HAP-1 (cell line): ENCODE data around the gene MTERF4.
"Not testable (repeated sequence)": the region's sequence is repeated elsewhere in the genome, so short reads cannot be mapped to it uniquely, and the experiment has no call there.

Experiments used
- DNase-seq, 2 experiments: peaks; one replicate each; pipeline ENCODE4 v3.0.0-alpha.2; 2016 to 2020; ENCODE audit warnings: low spot score in 2 of 2
- H3K27me3 ChIP-seq: fragments of 250-450 bp; sonication (Bioruptor Pico); 2 replicates; pipeline ENCODE4 v1.5.1; 2020; ENCODE audit warnings: low read depth, mild to moderate bottlenecking, moderate library complexity
- H3K36me3 ChIP-seq: fragments of 250-450 bp; sonication (Bioruptor Pico); replicated peaks from 2 replicates; pipeline ENCODE4 v1.5.1; 2020; ENCODE audit warnings: mild to moderate bottlenecking
- H3K4me1 ChIP-seq: fragments of 250-450 bp; sonication (Bioruptor Pico); 2 replicates; pipeline ENCODE4 v1.5.1; 2020; ENCODE audit warnings: mild to moderate bottlenecking
- H3K4me3 ChIP-seq: fragments of 250-450 bp; sonication (Bioruptor Pico); 2 replicates; pipeline ENCODE4 v1.5.1; 2020; ENCODE audit warnings: mild to moderate bottlenecking, moderate library complexity
- H3K9me3 ChIP-seq: fragments of 250-450 bp; sonication (Bioruptor Pico); 2 replicates; pipeline ENCODE4 v1.5.1; 2020; ENCODE audit warnings: mild to moderate bottlenecking, moderate library complexity
- in situ Hi-C: fragments of 300-500 bp; cut with MboI; formaldehyde crosslinking; loops from 3 replicates; pipeline ENCODE4 v1.14.3; 2020; ENCODE audit warnings: low sequenced_read_pairs, inconsistent platforms, mixed read lengths

The MTERF4 gene

DNA sequence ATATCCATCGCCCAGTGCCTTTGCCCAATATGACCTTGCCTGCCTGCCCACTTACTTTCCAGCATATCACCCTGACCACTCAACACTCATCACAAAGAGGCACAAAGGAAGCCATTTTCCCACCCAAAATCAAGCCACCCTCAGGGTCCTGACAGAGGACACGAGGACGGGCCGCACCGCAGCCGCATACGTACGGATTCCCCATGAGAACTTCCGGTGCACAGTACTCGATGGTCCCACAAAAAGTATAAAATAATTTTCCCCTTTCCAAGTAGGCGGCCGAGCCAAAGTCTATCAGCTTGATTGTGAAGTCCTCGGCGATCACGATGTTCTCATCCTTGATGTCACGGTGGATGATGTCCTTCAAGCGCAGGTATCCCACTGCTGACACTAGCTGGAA, 10.0 kb upstream of the MTERF4 start:
- Histone ChIP-seq H3K27me3 (no peaks in the 10 kb centered on the region), H3K4me1 (no peaks in the 10 kb centered on the region), H3K36me3 (peaks cover 34% of the 10 kb centered on the region), H3K9me3 (no peaks in the 10 kb centered on the region), H3K4me3 (no peak overlapping the region)
- DNase-seq: no peak
- in situ Hi-C loops: no loop called here

DNA sequence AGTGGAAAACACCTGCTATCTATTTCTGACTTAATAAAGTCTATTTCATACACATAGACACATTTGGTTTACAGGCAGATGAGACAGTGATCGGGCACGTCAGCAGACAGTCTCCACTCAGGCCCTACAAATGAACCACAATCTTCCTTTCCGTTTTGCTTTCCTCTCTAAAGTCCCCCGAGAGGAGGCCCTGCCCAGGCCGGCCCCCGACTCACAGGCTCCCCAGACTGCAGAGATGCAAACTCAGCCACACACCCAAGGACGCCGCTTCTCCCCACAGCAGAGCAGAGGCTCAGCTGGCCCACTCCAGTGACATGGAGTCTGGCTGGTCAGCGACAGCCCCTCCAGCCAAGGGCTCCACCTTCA, 9.3 kb upstream of the MTERF4 start:
- DNase-seq: no peak
- no peak overlapping the region for H3K4me3 ChIP-seq
- in situ Hi-C loops: no loop called here
- no peaks in the 10 kb centered on the region for H3K27me3 ChIP-seq
- H3K36me3 ChIP-seq: peaks cover 30% of the 10 kb centered on the region
- H3K9me3 ChIP-seq: no peaks in the 10 kb centered on the region
- no peaks in the 10 kb centered on the region for H3K4me1 ChIP-seq

DNA sequence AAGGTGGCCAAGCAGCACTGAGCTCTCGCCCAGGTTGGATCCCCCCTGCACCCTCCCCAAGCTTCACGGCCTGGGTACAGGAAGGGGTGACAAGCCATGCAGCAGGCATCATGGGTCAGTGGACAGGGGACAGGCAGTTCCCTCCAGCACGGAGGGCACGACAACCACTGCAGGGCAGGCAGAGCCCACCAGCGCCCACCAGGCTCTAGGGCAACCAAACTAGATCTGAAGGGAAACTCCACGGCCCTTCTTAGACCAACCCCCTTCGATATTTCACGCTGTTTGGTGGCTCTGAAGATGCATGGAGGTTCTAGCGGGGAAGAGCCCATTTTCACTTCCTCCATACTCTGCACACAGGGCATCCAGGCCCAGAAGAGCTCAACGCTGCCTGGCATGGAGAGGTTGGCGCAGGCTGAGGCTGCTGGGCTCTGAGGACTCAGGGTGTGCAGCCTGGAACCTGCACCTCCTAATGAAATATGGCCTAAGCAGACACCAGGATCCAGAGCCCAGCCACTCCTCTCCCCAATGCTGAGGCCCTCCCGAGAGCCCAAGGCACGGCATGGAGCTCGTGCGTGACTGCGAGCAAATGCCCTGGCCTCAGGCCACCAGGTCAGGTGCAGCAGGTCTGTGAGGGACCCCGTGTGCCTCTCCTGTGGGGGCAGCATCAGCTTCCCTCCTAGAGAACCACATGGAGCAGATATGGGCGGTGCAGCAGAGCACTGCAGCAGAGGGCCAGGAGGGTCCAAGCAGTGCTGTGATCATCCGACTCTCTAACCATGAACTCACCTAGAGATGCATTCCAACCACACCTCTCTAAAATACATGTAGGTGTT, 8.7 kb upstream of the MTERF4 start:
- no peak for DNase-seq
- Histone ChIP-seq H3K27me3 (no peaks in the 10 kb centered on the region), H3K36me3 (peaks cover 27% of the 10 kb centered on the region), H3K9me3 (no peaks in the 10 kb centered on the region), H3K4me1 (no peaks in the 10 kb centered on the region), H3K4me3 (no peak overlapping the region)
- in situ Hi-C loops: no loop called here

DNA sequence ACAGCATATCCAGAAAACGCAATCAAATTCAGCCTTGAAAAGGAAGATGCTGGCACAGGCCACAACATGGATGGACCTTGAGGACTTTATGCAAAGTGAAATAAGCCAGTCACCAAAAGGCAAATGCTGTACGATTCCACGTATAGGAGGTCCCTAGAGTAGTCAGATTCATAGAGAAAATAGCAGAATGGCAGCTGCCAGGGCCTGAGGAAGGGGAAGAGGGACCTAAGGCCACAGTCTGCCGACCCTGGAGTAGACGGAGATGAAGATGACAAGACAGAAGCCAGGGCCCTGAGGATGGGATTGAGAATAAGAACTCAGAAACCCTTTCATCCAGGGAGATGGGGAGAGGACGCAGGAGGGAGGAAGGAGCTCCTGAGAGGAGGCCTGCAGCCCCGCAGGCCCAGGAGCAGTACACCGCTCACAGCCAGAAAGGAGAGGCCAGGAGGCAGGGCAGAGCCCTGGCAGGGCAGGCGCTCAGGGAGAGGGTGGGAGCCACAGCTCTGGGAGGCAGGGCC, 8.1 kb upstream of the MTERF4 start:
- peaks cover 27% of the 10 kb centered on the region for H3K36me3 ChIP-seq
- no peaks in the 10 kb centered on the region for H3K9me3 ChIP-seq
- in situ Hi-C loops: no loop called here
- no peak for DNase-seq
- H3K4me3 ChIP-seq: no peak overlapping the region
- H3K27me3 ChIP-seq: no peaks in the 10 kb centered on the region
- H3K4me1 ChIP-seq: no peaks in the 10 kb centered on the region

DNA sequence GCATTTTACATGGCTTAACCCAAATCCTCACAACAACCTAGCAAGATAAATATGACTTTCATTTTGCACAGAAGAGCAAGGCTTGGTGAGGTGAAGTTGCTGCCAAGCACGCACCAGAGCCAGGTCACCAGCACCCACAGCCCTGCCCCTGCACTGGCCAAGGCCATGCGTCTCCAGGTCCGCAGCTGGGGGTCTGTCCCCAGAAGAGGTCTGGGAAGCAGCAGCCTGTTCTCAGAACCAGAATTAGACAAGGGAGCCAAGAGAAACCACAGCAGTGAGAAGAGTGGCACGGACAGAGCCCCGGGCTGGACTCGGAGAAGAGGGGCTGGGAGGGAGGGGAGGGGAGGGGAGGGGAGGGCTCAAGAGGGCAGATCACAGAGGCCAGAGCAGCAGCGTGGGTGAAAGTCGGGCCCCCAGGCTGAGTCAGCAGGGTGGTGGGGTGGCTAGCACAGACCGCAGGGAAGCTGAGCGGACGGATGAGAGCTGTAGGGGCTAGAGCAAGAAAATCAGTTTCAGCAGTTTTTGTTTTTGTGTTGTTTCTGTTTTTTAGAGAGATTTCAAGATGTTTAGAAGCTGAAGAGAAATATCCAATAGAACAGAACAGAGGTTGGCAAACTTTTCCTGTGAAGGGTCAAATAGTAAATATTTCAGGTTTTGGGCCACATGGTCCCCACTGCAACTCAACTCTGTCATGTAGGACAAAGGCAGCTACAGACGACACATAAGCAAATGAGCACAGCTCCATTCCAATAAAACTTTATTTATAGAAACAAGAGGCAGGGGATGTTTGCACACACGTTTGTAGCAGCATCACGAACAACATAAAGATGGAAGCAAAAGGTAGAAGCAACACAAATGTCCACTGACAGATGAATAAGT, 7.4 kb upstream of the MTERF4 start:
- in situ Hi-C loops: no loop called here
- Histone ChIP-seq H3K9me3 (no peaks in the 10 kb centered on the region), H3K36me3 (peaks cover 22% of the 10 kb centered on the region), H3K4me1 (no peaks in the 10 kb centered on the region), H3K27me3 (no peaks in the 10 kb centered on the region), H3K4me3 (no peak overlapping the region)
- no peak for DNase-seq

DNA sequence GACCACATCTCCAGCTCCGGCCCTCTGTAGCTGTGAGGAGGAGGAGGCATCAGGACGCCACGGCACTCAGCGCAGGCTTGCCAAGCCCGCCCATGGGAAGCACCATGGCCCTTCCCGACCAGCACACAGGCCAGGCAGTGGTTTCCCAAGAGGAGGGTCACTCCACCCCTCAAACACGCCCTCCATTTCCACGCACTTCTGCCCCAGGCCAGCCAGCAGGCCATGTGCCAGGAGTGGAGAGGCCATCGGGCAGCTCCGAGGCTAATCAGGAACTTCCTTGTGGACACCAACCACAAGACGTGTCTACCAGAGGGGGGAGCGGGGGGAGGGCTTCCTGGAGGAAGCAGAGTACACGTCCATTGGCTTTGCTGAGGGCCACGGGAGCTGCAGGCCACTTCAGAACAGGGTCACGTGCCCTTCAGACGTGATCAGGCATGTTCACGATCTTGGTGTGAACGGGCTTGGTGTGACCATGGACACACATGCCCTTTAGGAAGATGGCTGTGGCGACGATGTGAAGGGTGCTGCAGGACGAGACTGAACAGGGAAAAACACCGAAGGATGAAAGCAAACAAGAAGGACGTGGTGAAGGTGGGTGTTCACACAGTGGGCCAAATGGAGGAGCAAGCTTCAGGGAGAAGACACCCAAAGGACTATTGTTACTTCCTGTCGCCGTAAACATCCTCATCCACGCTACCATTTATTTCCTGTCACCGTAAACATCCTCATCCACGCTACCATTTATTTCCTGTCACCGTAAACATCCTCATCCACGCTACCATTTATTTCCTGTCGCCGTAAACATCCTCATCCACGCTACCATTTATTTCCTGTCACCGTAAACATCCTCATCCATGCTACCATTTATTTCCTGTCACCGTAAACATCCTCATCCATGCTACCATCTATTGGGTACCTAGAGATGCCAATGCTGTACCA, 6.5 kb upstream of the MTERF4 start:
- in situ Hi-C loops: no loop called here

DNA sequence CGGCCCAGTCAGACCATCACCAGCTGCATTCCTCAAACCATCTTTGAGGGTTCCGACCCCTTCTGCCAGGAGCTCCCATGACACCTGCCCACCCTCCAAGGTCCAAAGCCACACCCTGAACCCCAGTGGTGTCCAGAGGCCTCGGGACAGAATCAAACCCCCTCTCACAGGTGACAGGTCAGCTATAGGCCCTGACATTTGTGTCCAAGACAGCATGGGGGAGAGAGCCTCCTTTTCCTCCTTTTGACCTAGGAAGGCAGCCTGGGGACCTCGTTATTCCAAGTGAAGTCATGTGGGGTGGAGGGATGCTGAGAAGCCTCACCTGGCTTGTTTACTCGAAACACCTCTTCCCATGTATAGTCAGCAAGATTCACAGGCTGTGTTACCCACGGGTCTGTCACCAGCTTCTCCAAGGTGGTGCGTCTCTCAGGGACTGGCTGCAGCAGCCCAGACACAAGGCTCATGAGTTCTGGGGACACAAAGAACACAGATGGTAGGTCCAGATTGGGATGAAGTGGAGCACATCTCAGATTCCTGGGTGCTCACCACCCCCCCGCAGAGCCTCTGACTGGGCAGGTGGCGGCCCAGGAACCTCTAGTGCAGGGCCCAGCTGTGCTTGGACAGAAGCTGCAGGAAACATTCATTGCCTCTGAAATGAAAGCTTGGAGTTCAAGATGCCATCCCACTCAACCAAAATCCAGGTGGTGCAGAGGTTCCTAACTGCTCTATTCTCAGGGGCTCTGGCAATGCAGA, 5.1 kb upstream of the MTERF4 start:
- in situ Hi-C loops: no loop called here

More for the DNA sequence above, 6.5 kb upstream of the MTERF4 start:
- no peaks in the 10 kb centered on the region for H3K27me3 ChIP-seq
- no peak overlapping the region for H3K4me3 ChIP-seq
- no peak for DNase-seq
- H3K9me3 ChIP-seq: no peaks in the 10 kb centered on the region
- peaks cover 13% of the 10 kb centered on the region; the same call in 1 of the 2 replicates for H3K36me3 ChIP-seq
- no peaks in the 10 kb centered on the region; the same call in 1 of the 2 replicates for H3K4me1 ChIP-seq

DNA sequence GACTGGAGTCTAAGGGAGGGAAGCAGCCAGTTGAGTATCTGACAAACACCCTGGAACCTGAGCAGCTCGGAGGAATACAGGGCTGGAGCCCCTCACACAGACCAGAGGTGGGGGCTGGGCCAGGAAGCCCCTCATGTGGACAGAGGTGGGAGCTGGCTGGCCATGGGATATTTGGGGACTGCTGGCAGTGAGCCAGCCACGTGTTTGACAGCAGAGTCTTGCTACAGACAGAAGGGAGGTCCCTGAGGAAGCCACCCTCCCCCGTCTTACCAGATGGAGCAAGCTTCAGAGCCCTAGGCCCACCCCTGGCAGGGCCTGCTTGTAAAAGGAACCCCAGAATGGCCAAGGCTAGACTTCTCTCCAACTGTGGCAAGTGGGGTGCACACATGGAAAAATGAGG, 3.6 kb upstream of the MTERF4 start:
- H3K27me3 ChIP-seq: no peaks in the 10 kb centered on the region
- in situ Hi-C loops: no loop called here

More for the DNA sequence above, 5.1 kb upstream of the MTERF4 start:
- Histone ChIP-seq H3K36me3 (0 out of 2 replicates have a peak, but pooled peaks cover 7% of the 10 kb centered on the region), H3K27me3 (no peaks in the 10 kb centered on the region), H3K4me1 (no peaks in the 10 kb centered on the region; the same call in 1 of the 2 replicates), H3K9me3 (no peaks in the 10 kb centered on the region), H3K4me3 (no peak overlapping the region)
- no peak for DNase-seq

DNA sequence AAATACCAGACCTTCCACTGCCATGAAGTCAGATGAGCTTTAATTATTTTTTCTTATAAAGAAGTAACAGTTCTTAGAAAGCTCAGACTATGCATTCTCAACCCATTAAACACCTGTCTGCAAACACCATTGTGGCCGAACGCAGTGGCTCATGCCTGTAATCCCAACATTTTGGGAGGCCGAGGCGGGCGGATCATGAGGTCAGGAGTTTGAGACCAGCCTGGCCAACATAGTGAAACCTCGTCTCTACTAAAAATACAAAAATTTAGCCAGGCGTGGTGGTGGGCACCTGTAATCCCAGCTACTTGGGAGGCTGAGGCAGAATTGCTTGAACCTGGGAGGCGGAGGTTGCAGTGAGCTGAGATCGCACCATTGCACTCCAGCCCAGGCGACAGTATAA, 2.5 kb upstream of the MTERF4 start:
- H3K4me1 ChIP-seq, H3K27me3 ChIP-seq, H3K4me3 ChIP-seq, H3K36me3 ChIP-seq, in situ Hi-C loops, H3K9me3 ChIP-seq, DNase-seq: not testable (repeated sequence)

More for the DNA sequence above, 3.6 kb upstream of the MTERF4 start:
- 0 out of 2 replicates have a peak, but pooled peaks cover 5% of the 10 kb centered on the region for H3K36me3 ChIP-seq
- H3K4me1 ChIP-seq: peaks cover 2% of the 10 kb centered on the region; the same call in 1 of the 2 replicates
- DNase-seq: no peak
- no peak overlapping the region for H3K4me3 ChIP-seq
- H3K9me3 ChIP-seq: no peaks in the 10 kb centered on the region

DNA sequence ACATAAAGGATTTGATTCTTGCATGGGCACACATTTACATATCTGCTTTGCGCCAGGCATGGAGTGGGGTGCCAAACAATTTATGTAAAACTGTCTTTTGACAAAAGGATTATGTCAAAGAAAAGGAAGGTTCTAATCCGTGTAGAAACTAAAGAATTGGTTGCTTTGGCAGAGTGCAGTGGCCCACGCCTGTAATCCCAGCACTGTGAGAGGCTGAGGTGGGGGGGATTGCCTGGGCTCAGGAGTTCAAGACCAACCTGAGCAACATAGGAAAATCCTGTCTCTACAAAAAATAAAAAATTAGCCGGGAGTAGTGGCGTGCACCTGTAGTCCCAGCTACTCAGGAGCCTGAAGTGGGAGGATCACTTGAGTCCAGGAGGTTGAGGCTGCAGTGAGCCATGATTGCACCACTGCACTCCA, 1.1 kb upstream of the MTERF4 start:
- DNase-seq: peak; percentile 81 to 95
- in situ Hi-C loops: no loop called here
- Histone ChIP-seq H3K4me1 (peaks cover 2% of the 10 kb centered on the region; the same call in 1 of the 2 replicates), H3K4me3 (peak overlapping the region; percentile 91), H3K36me3 (peaks cover 16% of the 10 kb centered on the region), H3K9me3 (no peaks in the 10 kb centered on the region), H3K27me3 (no peaks in the 10 kb centered on the region)

DNA sequence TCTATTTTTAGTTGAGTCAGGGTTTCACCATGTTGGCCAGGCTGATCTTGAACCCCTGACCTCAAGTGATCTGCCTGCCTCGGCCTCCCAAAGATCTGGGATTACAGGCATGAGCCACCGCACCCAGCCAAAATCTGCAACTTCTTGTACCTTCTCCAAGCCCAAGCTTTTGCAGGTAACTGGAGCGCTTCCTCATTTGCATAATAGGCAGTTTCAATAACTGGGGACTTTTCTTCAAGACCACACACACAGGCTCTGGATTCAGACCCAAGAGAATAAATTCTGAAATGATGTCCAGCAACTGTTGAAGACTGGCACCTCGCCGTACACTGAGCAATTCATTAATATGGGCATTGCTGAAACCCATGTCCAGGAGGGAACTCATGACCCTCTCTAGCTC, 2.8 kb downstream of the MTERF4 start:
- Histone ChIP-seq H3K27me3 (no peaks in the 10 kb centered on the region), H3K4me3 (no peak overlapping the region), H3K9me3 (no peaks in the 10 kb centered on the region), H3K4me1 (peaks cover 2% of the 10 kb centered on the region; the same call in 1 of the 2 replicates), H3K36me3 (peaks cover 48% of the 10 kb centered on the region)
- in situ Hi-C loops: no loop called here
- no peak for DNase-seq

DNA sequence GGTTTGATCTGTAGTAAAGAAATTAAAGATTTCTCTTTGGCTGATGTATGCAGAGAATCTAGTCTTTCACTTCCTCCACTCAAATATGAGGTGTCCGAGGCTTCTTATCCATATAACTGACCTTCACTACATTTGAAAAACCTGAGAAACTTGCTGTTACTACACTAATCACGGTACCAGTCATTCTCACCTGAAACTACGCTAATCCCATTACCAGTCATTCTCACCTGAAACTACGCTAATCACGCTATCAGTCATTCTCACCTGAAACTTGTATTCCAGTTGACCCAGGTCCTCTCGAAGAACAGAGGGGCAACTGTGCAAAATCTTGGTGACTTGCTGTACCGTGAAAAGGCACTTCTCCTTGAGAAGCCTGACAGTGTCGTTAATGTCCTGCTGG, 5.1 kb downstream of the MTERF4 start:
- DNase-seq: no peak
- Histone ChIP-seq H3K4me1 (peaks cover 2% of the 10 kb centered on the region; the same call in 1 of the 2 replicates), H3K9me3 (no peaks in the 10 kb centered on the region), H3K27me3 (no peaks in the 10 kb centered on the region), H3K4me3 (no peak overlapping the region), H3K36me3 (peaks cover 67% of the 10 kb centered on the region)
- in situ Hi-C loops: no loop called here
